HepG2 (cell line): ENCODE data around the gene DSG2. TPM values are rescaled to one million over a fixed set of nuclear protein-coding genes. Genes with fewer than 3 reads are reported as not detected.

ENCODE experiments used
- BORCS8-MEF2B ChIP-seq: sonication (generic); formaldehyde crosslinking; IDR thresholded peaks from 2 replicates; pipeline ENCODE4 v1.8.0; 2022; ENCODE audit warnings: mild to moderate bottlenecking, missing genetic modification reagents
- ISX ChIP-seq: sonication (generic); formaldehyde crosslinking; conservative IDR thresholded peaks from 2 replicates; pipeline ENCODE4 v1.5.0; 2020; ENCODE audit warnings: missing genetic modification reagents
- KDM4B ChIP-seq: sonication (generic); formaldehyde crosslinking; IDR thresholded peaks from 2 replicates; pipeline ENCODE4 v1.4.0; 2020; ENCODE audit warnings: missing genetic modification reagents
- MED13 ChIP-seq: sonication (generic); formaldehyde crosslinking; IDR thresholded peaks from 2 replicates; pipeline ENCODE4 v1.5.0; 2020; ENCODE audit warnings: missing genetic modification reagents
- NFATC3 ChIP-seq: sonication (generic); formaldehyde crosslinking; IDR thresholded peaks from 2 replicates; pipeline ENCODE4 v1.5.1; 2020; ENCODE audit warnings: mild to moderate bottlenecking, missing genetic modification reagents
- RBFOX2 ChIP-seq: fragments of 200-400 bp; formaldehyde crosslinking; IDR thresholded peaks from 2 replicates; pipeline ENCODE4 v1.6.1; 2017; ENCODE audit warnings: low read depth, mild to moderate bottlenecking, low read length
- TBP ChIP-seq: sonication (generic); formaldehyde crosslinking; IDR thresholded peaks from 2 replicates; pipeline ENCODE4 v1.5.0; 2020; ENCODE audit warnings: missing genetic modification reagents
- TP53 ChIP-seq: sonication (generic); formaldehyde crosslinking; conservative IDR thresholded peaks from 2 replicates; pipeline ENCODE4 v1.4.0; 2020; ENCODE audit warnings: missing genetic modification reagents
- ZFP36 ChIP-seq: fragments of 150-350 bp; IDR thresholded peaks from 2 replicates; pipeline ENCODE4 v1.6.1; 2018; ENCODE audit warnings: borderline replicate concordance, low read length, low read depth; ENCODE audit not compliant: partially characterized antibody
- ZNF10 ChIP-seq: sonication (generic); formaldehyde crosslinking; IDR thresholded peaks from 2 replicates; pipeline ENCODE4 v1.4.0; 2020; ENCODE audit warnings: mild to moderate bottlenecking, low read depth, missing genetic modification reagents, borderline replicate concordance
- ZNF207 ChIP-seq: fragments of 450-650 bp; IDR thresholded peaks from 2 replicates; pipeline ENCODE4 v1.6.1; 2016; ENCODE audit warnings: antibody characterized with exemption, borderline replicate concordance
- ZNF354B ChIP-seq: sonication (generic); formaldehyde crosslinking; IDR thresholded peaks from 2 replicates; pipeline ENCODE4 v1.8.0; 2022; ENCODE audit warnings: mild to moderate bottlenecking, missing genetic modification reagents
- ZNF567 ChIP-seq: sonication (generic); formaldehyde crosslinking; IDR thresholded peaks from 2 replicates; pipeline ENCODE4 v1.8.1; 2023; ENCODE audit warnings: mild to moderate bottlenecking, missing genetic modification reagents, borderline replicate concordance
- ZNF629 ChIP-seq: sonication (generic); formaldehyde crosslinking; conservative IDR thresholded peaks from 2 replicates; pipeline ENCODE4 v1.5.0; 2020; ENCODE audit warnings: missing genetic modification reagents
- polyA plus RNA-seq, 8 experiments: library from polyadenylated mRNA; depleted of rRNA in 3 of 8; stranded (reverse) in 7 of 8; unstranded in 1 of 8; fragments of >200 nt; fragmentation: Illumina TruSeq in 4 of 8; extraction: Trizol in 4 of 8; gene quantifications; 2 replicates each; pipeline versions ENCODE4 v1.2.1 to v1.2.3, GENCODE V29; 2011 to 2016; ENCODE audit warnings: low read depth in 4 of 8, missing spikeins in 1 of 8, mixed read lengths in 1 of 8; ENCODE audit not compliant: insufficient read depth in 1 of 8
- total RNA-seq, 5 experiments: library from RNA; depleted of rRNA; stranded (reverse); fragments of >200 nt; fragmentation: Illumina TruSeq; extraction: Trizol; gene quantifications; 2 replicates each; pipeline ENCODE4 v1.2.3, GENCODE V29; 2016; ENCODE audit warnings: low read depth in 1 of 5
- TF ChIP-seq, protein P1 (sequence below): sonication (generic); formaldehyde crosslinking; IDR thresholded peaks from 2 replicates; pipeline ENCODE4 v1.4.0; 2020; ENCODE audit warnings: mild to moderate bottlenecking, missing genetic modification reagents
- TF ChIP-seq, protein P2 (sequence below): sonication (generic); formaldehyde crosslinking; IDR thresholded peaks from 2 replicates; pipeline ENCODE4 v1.4.0; 2020; ENCODE audit warnings: missing genetic modification reagents
- TF ChIP-seq, protein P3 (sequence below): sonication (generic); formaldehyde crosslinking; conservative IDR thresholded peaks from 2 replicates; pipeline ENCODE4 v1.8.1; 2023; ENCODE audit warnings: missing genetic modification reagents
- TF ChIP-seq, protein P4 (sequence below): IDR thresholded peaks from 2 replicates; pipeline ENCODE4 v1.6.1; 2018; ENCODE audit warnings: missing genetic modification reagents, mild to moderate bottlenecking, missing compliant biosample characterization

Gene DSG2
- total and polyA plus RNA-seq, 2 of the 13 experiments (the other 11 are each of a cell fraction or from before 2014, with no cell fraction given) = 23.3 to 66.7 TPM

DNA sequence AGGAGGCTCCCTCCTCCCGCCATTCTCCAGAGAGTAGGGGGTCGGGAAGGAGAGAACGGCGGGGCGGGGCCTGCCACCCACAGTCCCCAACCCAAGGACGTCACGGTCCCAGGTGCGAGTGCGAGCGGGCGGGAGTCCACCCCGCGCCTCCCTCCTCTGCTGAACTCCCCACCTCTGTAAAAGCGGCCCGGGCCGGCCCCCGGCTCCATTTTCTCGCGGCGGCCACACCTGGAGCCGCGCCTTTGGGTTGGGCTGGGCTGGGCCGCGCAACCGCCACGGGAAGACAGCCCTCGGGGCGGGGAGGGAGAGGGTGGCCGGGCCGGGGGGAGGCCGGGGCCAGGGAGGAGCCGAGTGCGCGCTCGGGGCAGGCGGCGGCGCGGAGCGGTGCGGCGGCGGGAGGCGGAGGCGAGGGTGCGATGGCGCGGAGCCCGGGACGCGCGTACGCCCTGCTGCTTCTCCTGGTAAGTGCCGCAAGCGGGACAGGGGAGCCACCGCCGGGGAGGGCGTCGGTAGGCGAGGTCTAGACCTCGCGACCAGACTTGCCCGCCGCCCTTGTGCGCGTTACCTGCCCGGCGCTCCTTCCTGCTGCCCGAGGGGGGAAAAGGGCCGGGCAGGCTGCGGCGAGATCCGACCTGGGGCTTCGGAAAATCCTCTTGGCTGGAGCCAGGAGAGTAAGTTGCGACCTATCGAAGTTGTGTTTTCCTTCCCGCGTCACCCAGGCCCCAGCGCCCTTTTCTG lies at the start of gene DSG2 (continued):
- TF ChIP-seq BORCS8-MEF2B (CRISPR knock-in tag) (no peak), RBFOX2 (peak; percentile 78), MED13 (no peak), KDM4B (CRISPR knock-in tag) (no peak), ZNF354B (CRISPR knock-in tag) (no peak), ZNF629 (CRISPR knock-in tag) (no peak), ZNF567 (no peak), ZFP36 (no peak), ISX (CRISPR knock-in tag) (no peak), NFATC3 (CRISPR knock-in tag) (no peak), TBP (CRISPR knock-in tag) (no peak), TP53 (no peak), ZNF10 (CRISPR knock-in tag) (no peak), ZNF207 (no peak)
- TF ChIP-seq, protein P1, sequence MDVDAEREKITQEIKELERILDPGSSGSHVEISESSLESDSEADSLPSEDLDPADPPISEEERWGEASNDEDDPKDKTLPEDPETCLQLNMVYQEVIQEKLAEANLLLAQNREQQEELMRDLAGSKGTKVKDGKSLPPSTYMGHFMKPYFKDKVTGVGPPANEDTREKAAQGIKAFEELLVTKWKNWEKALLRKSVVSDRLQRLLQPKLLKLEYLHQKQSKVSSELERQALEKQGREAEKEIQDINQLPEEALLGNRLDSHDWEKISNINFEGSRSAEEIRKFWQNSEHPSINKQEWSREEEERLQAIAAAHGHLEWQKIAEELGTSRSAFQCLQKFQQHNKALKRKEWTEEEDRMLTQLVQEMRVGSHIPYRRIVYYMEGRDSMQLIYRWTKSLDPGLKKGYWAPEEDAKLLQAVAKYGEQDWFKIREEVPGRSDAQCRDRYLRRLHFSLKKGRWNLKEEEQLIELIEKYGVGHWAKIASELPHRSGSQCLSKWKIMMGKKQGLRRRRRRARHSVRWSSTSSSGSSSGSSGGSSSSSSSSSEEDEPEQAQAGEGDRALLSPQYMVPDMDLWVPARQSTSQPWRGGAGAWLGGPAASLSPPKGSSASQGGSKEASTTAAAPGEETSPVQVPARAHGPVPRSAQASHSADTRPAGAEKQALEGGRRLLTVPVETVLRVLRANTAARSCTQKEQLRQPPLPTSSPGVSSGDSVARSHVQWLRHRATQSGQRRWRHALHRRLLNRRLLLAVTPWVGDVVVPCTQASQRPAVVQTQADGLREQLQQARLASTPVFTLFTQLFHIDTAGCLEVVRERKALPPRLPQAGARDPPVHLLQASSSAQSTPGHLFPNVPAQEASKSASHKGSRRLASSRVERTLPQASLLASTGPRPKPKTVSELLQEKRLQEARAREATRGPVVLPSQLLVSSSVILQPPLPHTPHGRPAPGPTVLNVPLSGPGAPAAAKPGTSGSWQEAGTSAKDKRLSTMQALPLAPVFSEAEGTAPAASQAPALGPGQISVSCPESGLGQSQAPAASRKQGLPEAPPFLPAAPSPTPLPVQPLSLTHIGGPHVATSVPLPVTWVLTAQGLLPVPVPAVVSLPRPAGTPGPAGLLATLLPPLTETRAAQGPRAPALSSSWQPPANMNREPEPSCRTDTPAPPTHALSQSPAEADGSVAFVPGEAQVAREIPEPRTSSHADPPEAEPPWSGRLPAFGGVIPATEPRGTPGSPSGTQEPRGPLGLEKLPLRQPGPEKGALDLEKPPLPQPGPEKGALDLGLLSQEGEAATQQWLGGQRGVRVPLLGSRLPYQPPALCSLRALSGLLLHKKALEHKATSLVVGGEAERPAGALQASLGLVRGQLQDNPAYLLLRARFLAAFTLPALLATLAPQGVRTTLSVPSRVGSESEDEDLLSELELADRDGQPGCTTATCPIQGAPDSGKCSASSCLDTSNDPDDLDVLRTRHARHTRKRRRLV = no peak
- TF ChIP-seq, protein P2, sequence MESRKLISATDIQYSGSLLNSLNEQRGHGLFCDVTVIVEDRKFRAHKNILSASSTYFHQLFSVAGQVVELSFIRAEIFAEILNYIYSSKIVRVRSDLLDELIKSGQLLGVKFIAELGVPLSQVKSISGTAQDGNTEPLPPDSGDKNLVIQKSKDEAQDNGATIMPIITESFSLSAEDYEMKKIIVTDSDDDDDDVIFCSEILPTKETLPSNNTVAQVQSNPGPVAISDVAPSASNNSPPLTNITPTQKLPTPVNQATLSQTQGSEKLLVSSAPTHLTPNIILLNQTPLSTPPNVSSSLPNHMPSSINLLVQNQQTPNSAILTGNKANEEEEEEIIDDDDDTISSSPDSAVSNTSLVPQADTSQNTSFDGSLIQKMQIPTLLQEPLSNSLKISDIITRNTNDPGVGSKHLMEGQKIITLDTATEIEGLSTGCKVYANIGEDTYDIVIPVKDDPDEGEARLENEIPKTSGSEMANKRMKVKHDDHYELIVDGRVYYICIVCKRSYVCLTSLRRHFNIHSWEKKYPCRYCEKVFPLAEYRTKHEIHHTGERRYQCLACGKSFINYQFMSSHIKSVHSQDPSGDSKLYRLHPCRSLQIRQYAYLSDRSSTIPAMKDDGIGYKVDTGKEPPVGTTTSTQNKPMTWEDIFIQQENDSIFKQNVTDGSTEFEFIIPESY (CRISPR knock-in tag) = no peak; the same call in 1 of the 2 replicates
- TF ChIP-seq, protein P3, sequence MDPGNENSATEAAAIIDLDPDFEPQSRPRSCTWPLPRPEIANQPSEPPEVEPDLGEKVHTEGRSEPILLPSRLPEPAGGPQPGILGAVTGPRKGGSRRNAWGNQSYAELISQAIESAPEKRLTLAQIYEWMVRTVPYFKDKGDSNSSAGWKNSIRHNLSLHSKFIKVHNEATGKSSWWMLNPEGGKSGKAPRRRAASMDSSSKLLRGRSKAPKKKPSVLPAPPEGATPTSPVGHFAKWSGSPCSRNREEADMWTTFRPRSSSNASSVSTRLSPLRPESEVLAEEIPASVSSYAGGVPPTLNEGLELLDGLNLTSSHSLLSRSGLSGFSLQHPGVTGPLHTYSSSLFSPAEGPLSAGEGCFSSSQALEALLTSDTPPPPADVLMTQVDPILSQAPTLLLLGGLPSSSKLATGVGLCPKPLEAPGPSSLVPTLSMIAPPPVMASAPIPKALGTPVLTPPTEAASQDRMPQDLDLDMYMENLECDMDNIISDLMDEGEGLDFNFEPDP (CRISPR knock-in tag) = no peak
- TF ChIP-seq, protein P4, sequence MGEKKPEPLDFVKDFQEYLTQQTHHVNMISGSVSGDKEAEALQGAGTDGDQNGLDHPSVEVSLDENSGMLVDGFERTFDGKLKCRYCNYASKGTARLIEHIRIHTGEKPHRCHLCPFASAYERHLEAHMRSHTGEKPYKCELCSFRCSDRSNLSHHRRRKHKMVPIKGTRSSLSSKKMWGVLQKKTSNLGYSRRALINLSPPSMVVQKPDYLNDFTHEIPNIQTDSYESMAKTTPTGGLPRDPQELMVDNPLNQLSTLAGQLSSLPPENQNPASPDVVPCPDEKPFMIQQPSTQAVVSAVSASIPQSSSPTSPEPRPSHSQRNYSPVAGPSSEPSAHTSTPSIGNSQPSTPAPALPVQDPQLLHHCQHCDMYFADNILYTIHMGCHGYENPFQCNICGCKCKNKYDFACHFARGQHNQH = no peak
